Renal cortical epithelial cell (primary cell): ENCODE measurements around the gene DHRS7. TPM values are rescaled to one million over a fixed set of nuclear protein-coding genes. Genes with fewer than 3 reads are reported as not detected.

ENCODE experiments used
- DNase-seq: peaks from one replicate; pipeline ENCODE4 v3.0.0-alpha.2; 2011; ENCODE audit warnings: low read depth
- total RNA-seq: library from RNA; depleted of rRNA; stranded (reverse); fragments of >200 nt; gene quantifications from 2 replicates; pipeline ENCODE4 v1.2.3, GENCODE V29; 2014

DHRS7 gene
- total RNA-seq, 1 donor from 2014 or later = 255 TPM

DNA sequence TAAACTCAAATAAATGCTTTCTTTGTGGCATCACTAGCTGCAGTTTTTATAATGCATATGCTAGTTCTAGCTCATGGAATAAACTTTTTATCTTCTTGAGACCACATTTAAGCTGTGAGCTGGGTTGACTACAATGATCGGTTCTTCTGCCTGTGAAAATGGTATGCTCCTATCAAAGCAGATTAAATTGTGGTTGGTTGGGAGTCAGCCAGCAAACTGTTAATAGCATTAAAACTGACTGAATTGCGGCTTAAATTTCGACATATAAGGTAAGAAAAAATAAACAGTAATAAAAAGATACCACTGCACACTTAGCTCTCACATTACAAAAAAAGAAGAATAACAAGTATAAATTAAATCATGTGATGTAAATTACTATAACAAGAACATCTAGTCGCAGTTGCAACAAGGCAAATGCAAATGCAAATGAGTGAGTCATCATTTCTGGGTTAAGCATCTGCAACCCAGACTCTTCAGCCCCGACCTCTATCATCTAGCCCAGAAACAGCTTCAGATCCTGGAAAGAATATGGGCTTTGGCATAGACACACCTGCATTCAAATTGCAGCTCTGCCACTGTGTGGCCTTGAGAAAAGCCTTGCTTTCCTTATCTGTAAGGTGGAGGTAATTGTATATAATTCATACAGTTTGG is 19.8 kb upstream of the DHRS7 start:
- no peak for DNase-seq

DNA sequence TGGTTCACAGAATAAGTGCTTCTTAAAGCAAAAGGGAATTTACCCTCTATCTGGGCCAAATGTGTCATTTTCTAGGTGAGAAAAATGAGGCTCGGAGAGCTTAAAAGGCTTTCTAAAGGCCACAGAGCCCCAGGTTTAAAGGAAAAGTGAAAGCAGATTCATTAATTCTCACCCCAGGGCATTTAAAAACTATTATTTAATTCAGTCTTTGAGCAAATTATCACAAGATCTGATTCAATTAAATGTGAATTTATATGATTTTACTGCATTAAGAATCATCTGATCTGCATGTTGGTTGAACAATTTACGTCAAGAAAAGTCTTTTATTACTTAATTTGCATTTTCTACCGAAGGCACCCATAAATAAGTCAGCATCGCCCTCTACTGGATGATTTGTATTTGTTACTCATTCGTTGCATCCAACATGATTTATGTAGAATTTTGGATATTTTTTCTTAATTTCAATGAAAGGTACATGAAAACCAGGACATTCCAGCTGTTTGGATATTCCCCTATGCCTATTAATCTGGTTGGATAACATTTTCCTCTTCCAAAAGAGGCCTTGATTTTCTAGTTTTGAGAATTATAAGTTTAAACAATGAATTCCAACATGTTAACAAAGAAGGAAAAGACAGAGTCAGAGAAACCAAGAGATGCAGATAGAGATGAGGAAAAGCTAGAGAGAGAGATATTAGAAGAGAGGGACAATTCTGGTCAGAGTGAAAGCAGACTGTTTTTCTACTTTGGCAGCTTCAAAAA is 19.1 kb upstream of the DHRS7 start:
- DNase-seq = peak; percentile 76

GRCh38 chr14:60183741-60184140 is 18.5 kb upstream of the DHRS7 start:
- DNase-seq = peak; percentile 50

DNA sequence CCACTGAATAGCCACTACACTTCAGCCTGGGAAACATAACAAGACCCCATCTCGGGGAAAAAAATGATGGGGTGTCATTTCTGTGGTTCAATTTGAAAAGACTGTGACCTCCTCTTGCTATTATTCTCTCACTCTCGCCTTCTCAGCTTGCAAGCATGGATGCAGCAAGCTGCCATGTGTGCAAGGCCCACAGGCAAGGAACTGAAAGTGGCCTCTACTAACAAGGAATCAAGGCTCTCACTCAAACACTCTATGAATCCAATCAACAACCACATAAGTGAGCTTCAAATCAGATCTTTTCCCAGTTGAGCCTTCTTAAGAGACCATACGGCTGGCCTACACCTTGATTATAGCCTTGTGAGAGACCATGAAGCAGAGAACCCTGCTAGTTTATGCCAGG is 17.9 kb upstream of the DHRS7 start:
- no peak for DNase-seq

- DNase-seq = no peak
These were observed 14.3 kb upstream of the DHRS7 start for GRCh38 chr14:60179431-60179869.

DNA sequence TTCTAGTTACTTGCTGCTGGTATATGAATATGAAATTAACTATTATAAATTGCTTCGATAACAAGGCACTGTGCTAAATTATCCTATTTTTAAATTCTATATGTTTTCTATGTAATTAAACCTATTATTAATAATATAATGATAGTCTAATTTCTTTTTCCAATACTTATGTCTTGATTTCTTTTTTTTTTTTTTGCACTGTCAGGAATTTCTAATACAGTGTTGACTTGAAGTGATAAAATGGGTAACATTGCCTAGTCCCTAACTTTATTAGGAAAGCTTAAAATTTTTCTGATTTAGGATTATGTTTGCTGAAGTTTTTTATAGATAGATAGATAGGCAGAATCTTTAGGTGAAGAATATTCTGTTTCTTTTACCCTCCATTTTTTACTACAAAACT is 13.6 kb upstream of the DHRS7 start:
- no peak for DNase-seq

- no peak for DNase-seq
These were observed 13.0 kb upstream of the DHRS7 start for GRCh38 chr14:60178164-60178563.

GRCh38 chr14:60175255-60175902 is 10.2 kb upstream of the DHRS7 start:
- DNase-seq = peak; percentile 38

GRCh38 chr14:60174352-60175254 is 9.4 kb upstream of the DHRS7 start:
- no peak for DNase-seq

GRCh38 chr14:60171690-60172089 is 6.5 kb upstream of the DHRS7 start:
- DNase-seq = no peak

DNA sequence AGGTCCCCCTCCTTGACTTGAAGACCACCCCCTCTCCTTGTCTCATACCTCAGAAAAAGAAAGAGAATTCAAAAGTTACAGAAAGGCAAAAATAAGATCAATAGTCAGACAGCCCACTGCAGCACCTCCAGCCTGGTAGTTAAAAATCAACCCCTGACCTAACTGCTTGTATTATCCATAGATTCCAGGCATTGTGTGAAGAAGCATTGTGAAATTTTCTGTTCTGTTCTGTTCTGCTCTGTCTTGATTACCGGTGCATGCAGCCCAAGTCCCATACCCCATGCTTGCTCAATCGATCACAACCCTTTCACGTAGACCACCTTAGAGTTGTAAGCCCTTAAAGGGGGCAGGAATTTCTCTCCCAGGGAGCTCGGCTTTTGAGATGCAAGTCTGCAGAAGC is 5.8 kb upstream of the DHRS7 start:
- peak; percentile 52 for DNase-seq

DNA sequence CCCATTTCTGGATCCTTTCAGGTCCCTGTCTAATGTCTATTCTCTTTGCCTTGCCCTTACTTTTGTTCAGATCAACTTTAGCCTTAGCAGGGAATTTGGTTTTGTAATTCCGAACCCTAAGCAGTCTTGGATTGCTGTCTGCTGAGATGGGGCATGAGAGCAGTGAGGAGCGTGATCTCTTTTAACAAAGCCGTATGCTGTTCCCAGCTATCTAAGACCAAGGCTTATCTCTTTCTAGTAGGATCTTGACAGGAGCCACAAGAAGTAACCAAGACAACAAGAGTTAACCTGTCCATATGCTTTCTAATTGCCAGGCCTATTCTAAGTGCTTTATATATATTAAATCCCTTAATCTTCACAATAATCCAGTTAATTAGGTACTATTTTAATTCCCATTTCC is 4.5 kb upstream of the DHRS7 start:
- DNase-seq = no peak

DNA sequence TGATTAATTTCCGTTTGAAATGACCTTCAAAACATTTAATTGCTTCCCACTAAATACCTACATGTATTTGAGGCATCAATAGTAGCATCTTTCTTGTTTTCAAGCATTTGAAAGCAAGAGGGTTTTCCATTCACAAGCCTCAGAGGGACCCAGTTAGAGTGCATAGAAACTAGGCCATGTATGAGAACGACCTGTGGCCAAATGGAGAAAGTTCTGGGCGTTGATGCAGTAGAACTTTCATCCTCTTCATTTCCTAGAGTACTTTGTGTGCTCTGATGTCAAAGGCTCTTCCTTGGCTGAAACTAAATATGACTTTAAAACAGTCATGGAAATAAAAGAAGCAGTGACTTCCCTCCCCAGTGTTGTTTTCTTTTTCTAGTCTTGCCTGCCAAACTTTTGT is 944 bp upstream of the DHRS7 start:
- no peak for DNase-seq

DNA sequence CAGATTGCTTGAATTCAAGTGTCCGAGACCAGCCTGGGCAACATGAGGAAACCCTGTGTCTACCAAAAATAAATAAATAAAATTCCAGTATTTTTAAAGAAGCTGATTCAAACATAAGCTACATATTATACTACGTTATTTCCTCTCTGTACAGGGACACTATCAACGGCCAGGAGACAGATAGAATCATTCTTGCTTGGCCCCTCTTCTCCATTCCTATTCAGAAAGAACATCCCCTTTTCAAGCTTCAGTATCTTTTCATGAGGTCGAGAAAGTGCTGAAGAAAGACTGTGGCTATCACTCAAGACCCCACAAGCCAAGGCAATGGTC is 314 bp upstream of the DHRS7 start:
- DNase-seq = no peak

DNA sequence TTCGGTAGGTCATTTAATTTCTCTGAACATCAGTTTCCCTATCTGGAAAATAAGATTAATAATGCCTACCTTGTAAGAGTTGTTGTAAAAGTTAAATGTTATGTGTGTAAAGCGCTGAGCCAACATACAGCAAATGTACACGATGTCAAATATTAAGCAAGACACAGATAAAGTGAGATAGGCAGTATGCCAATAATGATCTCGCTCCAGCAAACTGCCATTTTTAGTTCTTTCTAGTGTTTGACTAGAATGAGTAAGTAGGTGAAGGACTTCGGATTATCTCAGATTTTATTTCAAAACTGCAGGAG is 840 bp downstream of the DHRS7 start:
- DNase-seq = no peak

GRCh38 chr14:60163693-60164092 is 1.5 kb downstream of the DHRS7 start:
- no peak for DNase-seq

GRCh38 chr14:60161196-60162107 is 3.7 kb downstream of the DHRS7 start:
- DNase-seq = no peak

- DNase-seq = no peak
These were observed 4.8 kb downstream of the DHRS7 start for GRCh38 chr14:60160422-60160821.

DNA sequence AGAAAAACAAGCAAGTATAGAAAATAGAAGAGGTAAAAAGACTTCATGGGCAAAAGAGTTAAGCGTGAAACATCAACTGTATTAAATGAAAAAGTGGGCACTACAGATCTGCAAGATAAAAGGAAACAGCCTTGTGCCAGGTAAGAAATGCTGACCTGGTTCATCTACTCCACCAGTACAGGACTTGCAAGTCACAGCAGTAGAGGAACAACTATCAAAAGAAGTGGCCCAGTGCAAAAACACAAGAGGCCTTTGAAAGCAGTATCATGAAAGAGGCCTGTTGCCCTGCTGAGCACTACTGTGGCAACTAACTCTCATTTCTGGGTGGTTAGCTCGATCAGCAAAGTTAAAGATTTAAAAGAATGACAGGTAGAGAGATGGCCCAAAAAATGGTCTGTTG is 10.5 kb downstream of the DHRS7 start:
- no peak for DNase-seq

- no peak for DNase-seq
These were observed 11.2 kb downstream of the DHRS7 start for GRCh38 chr14:60153991-60154390.

- DNase-seq = peak; percentile 72
These were observed 13.5 kb downstream of the DHRS7 start for GRCh38 chr14:60151715-60152114.
